Measurements from ENCODE around the gene ZPBP. TPM values are rescaled to one million over a fixed set of nuclear protein-coding genes. Genes with fewer than 3 reads are reported as not detected.

ZPBP gene
- total RNA-seq, 1 experiment from 2014 or later: not detected

GRCh38 chr7:50037086-50037485, 56.0 kb downstream of the ZPBP start:
- Histone ChIP-seq H2BK120ac (ENCODE audit: low read depth, low read length, poor library complexity, severe bottlenecking) (no peak overlapping the region), H4K8ac (replicated peaks; ENCODE audit: insufficient read length, low read depth, low read length) (no peak overlapping the region), H3K4me1 (ENCODE audit: insufficient read depth, low read length) (no peaks in the 10 kb centered on the region), H2AK5ac (ENCODE audit: insufficient read length, low read length) (no peak overlapping the region), H3K9ac (ENCODE audit: extremely low read depth, insufficient read length, low read length) (no peak overlapping the region), H3T11ph (ENCODE audit: low read length) (no peak overlapping the region), H3K79me2 (ENCODE audit: insufficient read depth, low read length) (no peaks in the 10 kb centered on the region), H3K9me3 (ENCODE audit: control insufficient read depth, low read depth, low read length) (no peaks in the 10 kb centered on the region), H4K5ac (ENCODE audit: insufficient read length, low read depth, low read length) (no peak overlapping the region), H3K18ac (ENCODE audit: insufficient read length, low read depth, low read length) (no peak overlapping the region), H2BK20ac (ENCODE audit: low read depth, low read length, poor library complexity, severe bottlenecking) (no peak overlapping the region), H4K20me1 (ENCODE audit: control insufficient read depth, insufficient read depth, insufficient read length) (no peaks in the 10 kb centered on the region), H3K56ac (ENCODE audit: insufficient read length, low read depth, low read length) (no peak overlapping the region), H3K4ac (ENCODE audit: low read depth, low read length) (no peak overlapping the region), H3K4me2 (ENCODE audit: insufficient read depth, insufficient read length, low read length) (no peak overlapping the region), H3K27me3 (ENCODE audit: insufficient read depth, low read length) (no peaks in the 10 kb centered on the region; the same call in 1 of the 2 replicates), H3K79me1 (ENCODE audit: insufficient read depth, low read depth, low read length, poor library complexity, severe bottlenecking) (no peaks in the 10 kb centered on the region), H4K91ac (ENCODE audit: insufficient read length, low read depth, low read length) (no peak overlapping the region), H2BK12ac (ENCODE audit: insufficient read length, low read depth, low read length) (no peak overlapping the region), H2BK5ac (ENCODE audit: insufficient read length, low read length) (no peak overlapping the region), H3K14ac (ENCODE audit: insufficient read depth, low read length) (no peak overlapping the region), H3K27ac (ENCODE audit: insufficient read length, low read depth, low read length) (no peak overlapping the region), H2AFZ (ENCODE audit: low read length) (no peak overlapping the region), H3K23ac (ENCODE audit: insufficient read length, low read depth, low read length) (no peak overlapping the region), H3K23me2 (ENCODE audit: insufficient read length, low read depth, low read length, poor library complexity, severe bottlenecking) (no peaks in the 10 kb centered on the region), H2BK15ac (ENCODE audit: low read depth, low read length) (no peak overlapping the region)
- peaks cover 4 to 6% of the 10 kb centered on the region in 2 experiments; a peak in 2 of 4 replicates for H3K4me1 Mint-ChIP-seq
- no peak overlapping the region for H3K4me3 Mint-ChIP-seq
- no peaks in the 10 kb centered on the region for H3K27me3 Mint-ChIP-seq (ENCODE audit: low read depth)
- no peak overlapping the region; a peak in 1 of 7 replicates for H3K27ac Mint-ChIP-seq
- H3K9me3 Mint-ChIP-seq: no peaks in the 10 kb centered on the region
- WGBS (ENCODE audit: extremely low coverage, insufficient read length, low lambda C conversion rate): no CpG with 5 or more reads among the region's 2 CpGs
- no peaks in the 10 kb centered on the region; a peak in 1 of 7 replicates for H3K36me3 Mint-ChIP-seq (ENCODE audit: insufficient read depth in 1 of 3, low read depth in 3 of 3)
- DNase-seq: no peak
- no peak for TF ChIP-seq CTCF (conservative IDR thresholded peaks at IDR 0.05)

All from H9 (cell line).